Spleen (tissue), 7 donors: Measurements from ENCODE around the gene ERVK3-1.

ENCODE experiments used
- POLR2A ChIP-seq, 3 donors: fragments of 450-650 bp; IDR thresholded peaks; one replicate each; pipeline ENCODE4 v1.5.1; 2017; ENCODE audit warnings: antibody characterized with exemption in 3 of 3, mild to moderate bottlenecking in 1 of 3
- POLR2AphosphoS5 ChIP-seq, 3 donors: sonication (generic); formaldehyde crosslinking; IDR thresholded peaks; one replicate each; pipeline ENCODE4 v1.5.1; 2017; ENCODE audit warnings: antibody characterized with exemption in 3 of 3
- TF ChIP-seq, protein P1 (sequence below), 11 experiments: fragments of 200-600 bp in 7 of 11; fragments of 450-650 bp in 4 of 11; sonication (generic) in 4 of 11; IDR thresholded peaks in 8 of 11; conservative IDR thresholded peaks in 3 of 11; 1 replicate in 7 of 11; 2 replicates in 4 of 11; pipeline versions ENCODE4 v1.4.0 to v1.8.0; 2016 to 2021; ENCODE audit warnings: antibody characterized with exemption in 11 of 11, inconsistent platforms in 4 of 11, mild to moderate bottlenecking in 1 of 11
- donor health status: DM: no; HTN: no; CAD: no; lungs with moderate emphysema.
- donor health status: DM: no; HTN: no; CAD: no.
- donor health status: DM: no; HTN: no; CAD: no.

GRCh38 chr19:58354478-58355030 lies 49.4 kb downstream of the ERVK3-1 start:
- no peak for TF ChIP-seq POLR2A (IDR thresholded peaks at IDR 0.05)
- TF ChIP-seq, protein P1, sequence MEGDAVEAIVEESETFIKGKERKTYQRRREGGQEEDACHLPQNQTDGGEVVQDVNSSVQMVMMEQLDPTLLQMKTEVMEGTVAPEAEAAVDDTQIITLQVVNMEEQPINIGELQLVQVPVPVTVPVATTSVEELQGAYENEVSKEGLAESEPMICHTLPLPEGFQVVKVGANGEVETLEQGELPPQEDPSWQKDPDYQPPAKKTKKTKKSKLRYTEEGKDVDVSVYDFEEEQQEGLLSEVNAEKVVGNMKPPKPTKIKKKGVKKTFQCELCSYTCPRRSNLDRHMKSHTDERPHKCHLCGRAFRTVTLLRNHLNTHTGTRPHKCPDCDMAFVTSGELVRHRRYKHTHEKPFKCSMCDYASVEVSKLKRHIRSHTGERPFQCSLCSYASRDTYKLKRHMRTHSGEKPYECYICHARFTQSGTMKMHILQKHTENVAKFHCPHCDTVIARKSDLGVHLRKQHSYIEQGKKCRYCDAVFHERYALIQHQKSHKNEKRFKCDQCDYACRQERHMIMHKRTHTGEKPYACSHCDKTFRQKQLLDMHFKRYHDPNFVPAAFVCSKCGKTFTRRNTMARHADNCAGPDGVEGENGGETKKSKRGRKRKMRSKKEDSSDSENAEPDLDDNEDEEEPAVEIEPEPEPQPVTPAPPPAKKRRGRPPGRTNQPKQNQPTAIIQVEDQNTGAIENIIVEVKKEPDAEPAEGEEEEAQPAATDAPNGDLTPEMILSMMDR (IDR thresholded peaks at IDR 0.05 in 8 of 11, conservative IDR thresholded peaks at IDR 0.05 in 3 of 11): no peak
- no peak for TF ChIP-seq POLR2AphosphoS5 (IDR thresholded peaks at IDR 0.05)
